Measurements from ENCODE around the gene EGFLAM.
"Not testable (repeated sequence)": the region's sequence is repeated elsewhere in the genome, so short reads cannot be mapped to it uniquely, and the experiment has no call there.

The EGFLAM gene

GRCh38 chr5:38414348-38414747 lies 156.0 kb downstream of the EGFLAM start:
- DNase-seq: no peak

DNA sequence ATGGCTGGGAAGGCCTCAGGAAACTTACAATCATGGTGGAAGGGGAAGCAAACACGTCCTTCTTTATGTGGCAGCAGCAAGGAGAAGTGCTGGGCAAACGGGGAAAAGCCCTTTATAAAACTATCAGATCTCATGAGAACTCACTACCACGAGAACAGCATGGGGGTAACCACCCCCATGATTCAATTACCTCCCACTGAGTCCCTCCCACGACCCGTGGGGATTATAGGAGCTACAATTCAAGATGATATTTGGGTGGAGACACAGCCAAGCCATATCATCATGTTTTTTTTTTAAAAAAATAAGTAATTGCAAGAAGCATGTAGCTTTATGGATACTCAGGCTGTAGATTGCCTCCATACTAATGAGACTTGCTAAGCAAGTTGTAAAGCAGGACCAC lies 157.4 kb downstream of the EGFLAM start:
- not testable (repeated sequence) for DNase-seq

DNA sequence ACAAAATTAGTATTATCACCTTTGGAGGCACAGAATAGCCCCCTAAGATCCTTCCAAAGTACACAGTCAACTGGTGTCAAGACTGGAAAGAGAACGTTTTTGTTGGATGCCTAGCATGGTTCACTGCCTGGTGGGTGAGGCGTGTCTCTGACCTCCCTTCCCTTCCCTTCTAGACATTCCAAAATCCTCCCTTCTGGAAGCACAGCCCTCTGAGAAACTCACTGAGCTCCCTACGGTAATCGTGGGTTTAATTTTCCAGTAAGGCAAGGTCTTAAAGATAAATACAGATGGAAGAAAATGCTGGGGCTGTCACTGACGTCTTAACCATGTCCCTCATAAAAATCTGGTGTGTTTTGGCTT lies 159.3 kb downstream of the EGFLAM start:
- no peak for DNase-seq

- no peak for DNase-seq
These were observed 161.9 kb downstream of the EGFLAM start for GRCh38 chr5:38420246-38420645.

DNA sequence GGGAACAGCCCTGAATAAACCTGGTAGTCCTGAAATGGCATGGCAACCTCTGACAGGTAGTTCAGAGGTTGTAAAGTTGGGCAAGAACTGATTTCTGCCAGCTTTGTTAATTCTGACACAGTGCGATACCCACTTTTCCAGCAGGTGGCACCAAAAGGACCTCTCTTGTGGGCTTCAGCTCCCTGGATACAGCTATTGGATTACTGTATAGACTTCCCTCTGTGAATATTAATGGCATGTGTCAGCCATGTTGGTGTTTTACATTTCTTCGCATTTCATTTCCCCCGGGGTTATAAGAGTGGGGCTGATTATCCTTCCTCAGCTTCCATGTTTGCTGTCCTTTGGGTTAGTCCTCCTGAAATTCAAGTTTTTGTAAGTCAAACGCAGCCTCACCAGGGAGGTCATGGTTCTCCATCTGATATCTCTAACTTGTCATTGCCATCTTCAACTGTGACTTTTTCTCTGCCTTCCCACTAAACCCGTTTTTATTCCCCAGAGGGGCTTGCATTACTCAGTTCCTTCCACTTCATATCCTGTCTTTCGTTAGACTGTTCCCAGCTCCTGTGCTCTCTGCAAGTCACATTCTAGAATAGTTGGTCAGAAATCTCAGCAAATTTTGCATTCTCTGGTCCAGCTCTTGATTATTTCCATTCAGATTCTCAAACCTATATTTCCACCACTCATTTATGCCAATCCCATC lies 162.5 kb downstream of the EGFLAM start:
- DNase-seq: peak in 29 of 56 donors; percentile 2 to 71 (median 18)

GRCh38 chr5:38422622-38423021 lies 164.3 kb downstream of the EGFLAM start:
- no peak for DNase-seq

DNA sequence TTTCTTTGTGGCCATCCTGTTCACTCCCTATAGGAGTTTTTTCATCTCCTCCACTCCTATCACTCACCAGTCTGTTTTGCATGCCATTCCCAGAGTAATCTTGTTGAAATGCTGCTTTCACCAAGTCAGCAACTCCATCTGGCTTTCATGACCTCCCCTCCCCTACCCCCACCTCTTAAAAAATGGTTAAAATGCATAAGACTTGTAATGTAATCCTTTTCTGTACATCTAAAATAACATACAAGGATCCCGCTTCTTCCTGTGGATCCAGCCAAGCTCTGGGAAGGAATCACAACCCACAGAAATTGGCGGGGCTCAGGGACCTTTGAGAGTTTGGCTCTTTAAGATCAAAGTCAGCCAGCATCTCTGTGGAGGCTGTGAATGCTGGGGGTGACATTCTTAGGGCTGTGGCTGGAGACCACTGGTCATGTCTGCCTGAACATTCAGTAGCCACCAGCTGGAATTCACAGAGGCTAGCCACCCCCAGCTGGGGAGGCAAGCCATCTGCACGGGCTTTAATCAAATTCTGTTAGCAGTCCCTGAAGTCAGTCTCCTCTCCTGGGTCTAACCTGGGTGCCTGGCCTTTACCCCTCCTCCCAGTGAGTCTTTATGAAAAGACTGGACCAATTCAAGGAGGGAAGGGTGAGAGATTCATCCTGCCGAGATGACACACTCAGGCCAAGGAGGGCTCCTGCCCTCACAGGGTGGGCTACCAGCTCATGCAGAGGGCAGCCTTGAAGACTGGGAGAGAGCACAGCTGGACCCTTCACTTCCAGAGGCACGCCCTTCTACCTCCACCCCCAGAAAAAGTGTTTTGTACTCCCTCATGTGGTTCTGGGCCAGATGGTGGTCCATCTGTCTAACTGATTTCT lies 165.2 kb downstream of the EGFLAM start:
- no peak for DNase-seq

GRCh38 chr5:38424148-38425060 lies 166.0 kb downstream of the EGFLAM start:
- DNase-seq: no peak

DNA sequence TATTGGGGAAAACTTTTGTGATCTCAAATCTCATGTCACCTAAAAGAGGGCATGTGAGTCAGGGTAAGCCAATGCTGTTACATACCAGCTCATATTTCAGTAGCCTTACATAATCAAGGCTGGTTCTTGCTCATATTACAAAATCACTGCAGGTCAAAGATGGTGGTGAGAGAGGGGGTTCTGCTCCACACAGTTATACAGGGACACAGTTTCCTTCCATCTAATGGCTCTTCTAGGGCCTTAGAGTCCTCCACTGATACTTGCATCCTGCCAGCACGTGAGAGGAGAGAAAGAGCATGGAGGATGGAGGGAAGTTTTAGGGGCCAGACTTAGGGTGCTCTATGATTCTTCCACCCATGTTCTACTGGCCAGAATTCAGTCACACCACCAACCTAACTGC lies 168.1 kb downstream of the EGFLAM start:
- DNase-seq: no peak

GRCh38 chr5:38426986-38427950 lies 168.9 kb downstream of the EGFLAM start:
- no peak for DNase-seq

DNA sequence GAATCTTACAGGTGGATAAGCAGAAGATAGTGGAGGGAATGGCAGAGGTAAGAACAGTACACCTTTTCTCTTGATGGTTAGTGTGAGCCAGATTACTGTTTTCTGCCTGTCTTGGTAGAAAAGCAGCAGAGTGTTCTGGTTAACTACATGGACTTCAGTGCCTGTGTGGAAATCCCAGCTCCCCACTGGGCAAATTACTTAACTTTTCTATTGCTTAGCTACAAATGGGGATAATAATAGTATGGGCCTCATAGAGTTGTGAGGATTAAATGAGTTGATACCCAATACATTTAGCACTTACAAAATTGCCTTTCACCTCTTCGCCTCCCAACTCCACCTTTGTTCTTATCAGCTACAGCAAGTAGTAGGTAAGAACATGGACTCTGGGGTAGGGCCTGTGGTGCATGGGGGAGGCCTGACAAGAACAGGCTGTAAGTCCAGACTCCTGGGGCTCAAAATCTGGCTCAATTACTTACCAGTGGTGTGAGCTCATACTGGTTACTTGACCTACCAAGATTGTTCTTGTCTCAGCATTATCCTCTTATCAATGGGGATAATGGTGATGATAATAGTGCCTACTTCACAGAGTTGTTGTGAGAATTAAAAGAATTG lies 173.0 kb downstream of the EGFLAM start:
- DNase-seq: no peak

DNA sequence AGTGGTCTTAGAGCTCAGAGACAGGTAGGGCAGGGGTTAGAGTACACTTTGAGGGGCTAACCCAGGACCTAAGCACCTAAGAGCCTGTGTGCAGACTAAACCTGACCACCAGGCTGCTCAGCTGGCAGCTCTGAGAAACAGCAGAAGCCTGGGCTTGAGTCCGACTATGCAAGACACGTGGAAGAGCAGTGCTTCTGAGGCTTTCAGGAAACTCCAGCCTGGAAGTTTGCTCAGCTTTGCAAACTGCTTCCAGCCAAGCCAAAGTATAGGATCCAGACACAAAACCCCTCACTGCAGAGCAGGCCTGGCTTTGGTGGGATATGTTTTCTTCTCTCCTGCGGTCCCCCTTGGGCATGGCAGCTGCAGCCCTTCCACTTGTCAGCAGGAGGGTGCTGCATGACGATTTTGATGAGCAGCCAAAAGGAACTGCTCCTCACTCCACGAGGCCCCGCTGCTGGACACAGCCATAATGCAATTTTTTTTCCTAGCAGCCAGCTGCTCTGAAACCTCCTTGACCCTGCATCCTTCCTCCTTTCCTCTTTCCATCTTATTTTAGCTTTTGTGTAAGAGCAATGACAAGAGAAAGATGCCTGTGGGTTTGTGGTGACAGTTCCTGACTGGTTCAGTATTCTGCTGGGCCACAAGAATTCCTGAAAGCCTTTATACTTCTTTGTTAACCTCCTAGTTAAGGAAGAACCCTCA lies 175.0 kb downstream of the EGFLAM start:
- DNase-seq: peak in 2 of 56 donors; percentile 4 to 5

- no peak for DNase-seq
These were observed 176.8 kb downstream of the EGFLAM start for GRCh38 chr5:38434966-38435705.

GRCh38 chr5:38438757-38439156 lies 180.4 kb downstream of the EGFLAM start:
- DNase-seq: no peak

- DNase-seq: peak; percentile 12 to 95 (median 77)
These were observed 183.3 kb downstream of the EGFLAM start for GRCh38 chr5:38441453-38442246.

GRCh38 chr5:38442247-38442573 lies 183.9 kb downstream of the EGFLAM start:
- no peak for DNase-seq

- no peak for DNase-seq
These were observed 185.0 kb downstream of the EGFLAM start for GRCh38 chr5:38443390-38443789.

Data from nucleus accumbens (tissue), 56 donors.